Diencephalon (tissue), 1 donor: ENCODE results near the gene KMT2A. TPM values are rescaled to one million over a fixed set of nuclear protein-coding genes. Genes with fewer than 3 reads are reported as not detected.

Experiments used
- total RNA-seq: library from RNA; depleted of rRNA; stranded (reverse); fragments of >200 nt; gene quantifications from one replicate; pipeline ENCODE4 v1.2.3, GENCODE V29; 2014

Gene KMT2A
- total RNA-seq: 59.5 TPM

GRCh38 chr11:118435893-118436624 is at the start of gene KMT2A:
KMT2A (plus strand) TSS chr11:118436492; CDS start chr11:118436513, 21 bp downstream.

GRCh38 chr11:118401151-118401879 is 35.0 kb upstream of the KMT2A start, which contains the start of gene ATP5MG:
ATP5MG (plus strand) TSS chr11:118401606; CDS start chr11:118401666, 60 bp downstream.

GRCh38 chr11:118527109-118527508 is 90.8 kb downstream of the KMT2A start, which contains the start of gene TTC36:
TTC36 (plus strand) TSS chr11:118527474; CDS start chr11:118527495, 21 bp downstream.

GRCh38 chr11:118530683-118531596 is 94.6 kb downstream of the KMT2A start, which contains the start of gene TMEM25:
TMEM25 (plus strand) TSS chr11:118531192; CDS start chr11:118531802, 610 bp downstream.

GRCh38 chr11:118572061-118572980 is 136.0 kb downstream of the KMT2A start, which contains the start of gene ARCN1:
ARCN1 (plus strand) TSS chr11:118572409; CDS start chr11:118572548, 139 bp downstream.

Other genes starting within 250 kb of the KMT2A start
- 0.92 TPM for gene JAML, start 211.5 kb upstream of the KMT2A start, total RNA-seq
- 2.8 TPM for gene MPZL3, start 184.1 kb upstream of the KMT2A start, total RNA-seq
- 1.2 TPM for gene MPZL2, start 172.2 kb upstream of the KMT2A start, total RNA-seq
- gene CD3E, start 131.8 kb upstream of the KMT2A start, total RNA-seq: not detected
- not detected for gene CD3D, start 93.8 kb upstream of the KMT2A start, total RNA-seq
- gene CD3G, start 92.1 kb upstream of the KMT2A start, total RNA-seq: not detected
- 62.3 TPM for gene UBE4A, start 76.9 kb upstream of the KMT2A start, total RNA-seq
- gene ATP5MG, start 34.9 kb upstream of the KMT2A start, total RNA-seq: 60.7 TPM
- 0.92 TPM for gene TTC36, start 91.0 kb downstream of the KMT2A start, total RNA-seq
- 40.1 TPM for gene TMEM25, start 94.7 kb downstream of the KMT2A start, total RNA-seq
- gene IFT46, start 129.4 kb downstream of the KMT2A start, total RNA-seq: 56.3 TPM
- gene ARCN1, start 135.9 kb downstream of the KMT2A start, total RNA-seq: 91.6 TPM
- gene PHLDB1, start 171.1 kb downstream of the KMT2A start, total RNA-seq: 73.8 TPM
- gene TREH, start 243.2 kb downstream of the KMT2A start, total RNA-seq: not detected